ENCODE measurements around the gene ATP10B.

ATP10B gene

DNA sequence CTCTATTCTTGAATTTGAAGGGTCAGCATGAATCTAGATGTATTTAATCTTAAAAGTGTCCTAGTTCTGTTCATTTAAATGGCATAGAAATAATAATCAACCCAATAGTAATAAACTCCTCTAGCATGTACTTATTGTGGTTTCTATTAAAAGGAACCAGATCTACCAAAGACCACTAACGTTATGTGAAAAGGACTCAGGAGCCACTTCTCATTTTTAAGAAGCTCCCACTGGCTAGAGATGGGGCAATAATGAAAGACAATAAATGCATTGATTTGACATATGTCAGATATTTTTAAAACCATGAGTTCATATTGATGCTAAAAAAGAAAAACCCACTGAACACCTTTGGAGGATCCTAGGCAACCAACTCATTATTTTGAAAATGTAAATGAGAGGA, 191.9 kb downstream of the ATP10B start:
- no peaks in the 10 kb centered on the region for H3K27me3 ChIP-seq (ENCODE audit: insufficient read depth, insufficient read length)
- no peak overlapping the region for H3K9ac ChIP-seq (ENCODE audit: insufficient read length, low read depth)
- TF ChIP-seq YY1 (IDR thresholded peaks at IDR 0.05; ENCODE audit: insufficient read depth, insufficient read length) (no peak), SUZ12 (IDR thresholded peaks at IDR 0.05; ENCODE audit: extremely low read depth, insufficient read depth, insufficient read length) (no peak), ZNF274 (IDR thresholded peaks at IDR 0.05; ENCODE audit: low read depth, low read length) (no peak)
- no peak overlapping the region for H3K4me3 ChIP-seq (ENCODE audit: insufficient read length, low read depth)
- H3K4me1 ChIP-seq (ENCODE audit: insufficient read depth, insufficient read length): no peaks in the 10 kb centered on the region
- H3K9me3 ChIP-seq (ENCODE audit: insufficient read depth, low read length): no peaks in the 10 kb centered on the region
- DNase-seq (ENCODE audit: low read depth, low spot score): no peak
- no peaks in the 10 kb centered on the region for H3K36me3 ChIP-seq (ENCODE audit: insufficient read depth, insufficient read length, low read length)

DNA sequence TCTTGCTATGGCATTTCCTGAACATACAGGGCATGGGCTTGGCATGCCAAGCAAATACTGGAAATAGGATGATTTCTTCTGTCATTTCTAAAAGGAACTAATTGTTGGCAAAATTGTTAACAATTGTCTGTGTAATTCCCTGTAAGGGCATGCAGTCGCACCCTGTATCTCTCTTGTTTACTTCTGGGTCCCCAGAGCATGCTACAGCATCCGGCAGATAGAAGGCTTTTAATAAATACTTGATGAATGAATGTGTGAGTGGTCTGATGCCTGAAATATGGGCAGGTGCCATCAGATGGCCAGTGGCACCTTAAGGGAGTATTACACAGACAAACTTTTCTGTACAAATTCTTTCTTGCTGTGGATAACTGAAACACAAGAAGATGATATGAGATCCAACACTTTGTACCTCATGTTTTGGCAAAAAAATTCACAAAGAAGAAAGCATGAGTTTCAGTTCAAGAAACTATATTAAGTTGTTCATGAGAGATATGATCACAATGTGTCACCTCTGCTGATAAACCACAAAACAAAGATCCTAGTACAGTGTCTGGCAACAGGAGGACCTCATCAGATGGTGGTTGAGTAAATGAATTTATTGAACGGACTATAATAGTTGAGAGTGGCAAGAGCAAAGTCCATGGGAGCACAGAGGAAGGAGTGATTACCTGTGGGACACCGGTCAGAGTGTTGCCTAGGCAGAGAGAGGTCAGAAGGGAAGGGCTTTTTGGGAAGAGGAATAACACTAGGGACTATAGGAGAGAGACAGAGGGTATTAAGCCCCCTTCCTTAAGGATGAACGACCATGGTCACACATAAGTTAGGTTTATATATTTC, 194.2 kb downstream of the ATP10B start:
- Histone ChIP-seq H3K27me3 (ENCODE audit: insufficient read depth, insufficient read length) (no peaks in the 10 kb centered on the region), H3K9ac (ENCODE audit: insufficient read length, low read depth) (no peak overlapping the region), H3K36me3 (ENCODE audit: insufficient read depth, insufficient read length, low read length) (no peaks in the 10 kb centered on the region), H3K4me3 (ENCODE audit: insufficient read length, low read depth) (no peak overlapping the region), H3K4me1 (ENCODE audit: insufficient read depth, insufficient read length) (no peaks in the 10 kb centered on the region), H3K9me3 (ENCODE audit: insufficient read depth, low read length) (no peaks in the 10 kb centered on the region)
- DNase-seq (ENCODE audit: low read depth, low spot score): no peak
- TF ChIP-seq ZNF274 (IDR thresholded peaks at IDR 0.05; ENCODE audit: low read depth, low read length): no peak
- no peak for TF ChIP-seq YY1 (IDR thresholded peaks at IDR 0.05; ENCODE audit: insufficient read depth, insufficient read length)
- TF ChIP-seq SUZ12 (IDR thresholded peaks at IDR 0.05; ENCODE audit: extremely low read depth, insufficient read depth, insufficient read length): no peak

DNA sequence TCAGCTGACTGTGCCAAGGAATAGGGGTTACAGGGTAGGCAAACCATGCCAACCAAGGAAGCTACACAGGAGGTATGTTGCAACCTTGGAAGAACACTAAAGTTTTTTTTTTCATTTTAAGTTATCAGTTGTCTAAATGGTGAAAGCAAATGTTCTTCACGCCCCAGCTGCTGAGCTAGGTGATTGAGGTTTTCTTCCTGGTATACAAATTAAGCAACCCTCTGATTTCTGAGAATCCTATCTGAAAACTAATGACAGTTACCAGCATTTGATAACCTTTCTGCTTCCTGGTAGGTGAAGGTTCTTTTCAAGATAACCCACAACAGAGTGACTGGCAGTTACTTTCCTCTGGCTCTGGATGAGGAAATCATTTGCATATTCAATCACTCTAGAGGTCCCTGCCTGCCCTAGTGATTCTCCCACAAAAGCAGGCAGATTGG, 194.9 kb downstream of the ATP10B start:
- DNase-seq (ENCODE audit: low read depth, low spot score): peak; percentile 15
- TF ChIP-seq ZNF274 (IDR thresholded peaks at IDR 0.05; ENCODE audit: low read depth, low read length) (no peak), SUZ12 (IDR thresholded peaks at IDR 0.05; ENCODE audit: extremely low read depth, insufficient read depth, insufficient read length) (no peak), YY1 (IDR thresholded peaks at IDR 0.05; ENCODE audit: insufficient read depth, insufficient read length) (no peak)
- Histone ChIP-seq H3K27me3 (ENCODE audit: insufficient read depth, insufficient read length) (no peaks in the 10 kb centered on the region), H3K9me3 (ENCODE audit: insufficient read depth, low read length) (no peaks in the 10 kb centered on the region), H3K9ac (ENCODE audit: insufficient read length, low read depth) (no peak overlapping the region), H3K4me1 (ENCODE audit: insufficient read depth, insufficient read length) (no peaks in the 10 kb centered on the region), H3K36me3 (ENCODE audit: insufficient read depth, insufficient read length, low read length) (no peaks in the 10 kb centered on the region), H3K4me3 (ENCODE audit: insufficient read length, low read depth) (no peak overlapping the region)

DNA sequence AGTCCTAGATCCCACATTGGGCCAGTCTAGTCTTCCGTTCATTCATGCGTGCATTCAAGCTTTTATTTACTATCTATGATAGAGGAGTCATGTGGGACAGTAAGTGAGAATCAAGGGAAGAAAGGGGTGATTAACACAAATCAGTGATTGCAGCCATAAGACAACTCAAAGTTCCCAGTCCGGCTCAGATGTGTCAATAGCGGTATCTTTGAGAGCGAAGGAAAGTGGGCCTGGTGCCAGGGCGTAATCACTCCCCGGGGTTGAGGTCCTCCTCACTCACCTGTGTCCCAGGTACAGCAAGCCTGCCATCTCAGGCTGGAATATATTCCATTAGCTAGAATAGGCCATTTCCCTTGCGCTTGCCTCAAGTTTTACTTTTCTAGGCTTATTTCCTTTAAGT, 196.3 kb downstream of the ATP10B start:
- no peaks in the 10 kb centered on the region for H3K9me3 ChIP-seq (ENCODE audit: insufficient read depth, low read length)
- H3K36me3 ChIP-seq (ENCODE audit: insufficient read depth, insufficient read length, low read length): no peaks in the 10 kb centered on the region
- no peak overlapping the region for H3K9ac ChIP-seq (ENCODE audit: insufficient read length, low read depth)
- H3K4me1 ChIP-seq (ENCODE audit: insufficient read depth, insufficient read length): no peaks in the 10 kb centered on the region
- DNase-seq (ENCODE audit: low read depth, low spot score): no peak
- no peak overlapping the region for H3K4me3 ChIP-seq (ENCODE audit: insufficient read length, low read depth)
- no peaks in the 10 kb centered on the region for H3K27me3 ChIP-seq (ENCODE audit: insufficient read depth, insufficient read length)
- TF ChIP-seq SUZ12 (IDR thresholded peaks at IDR 0.05; ENCODE audit: extremely low read depth, insufficient read depth, insufficient read length) (no peak), ZNF274 (IDR thresholded peaks at IDR 0.05; ENCODE audit: low read depth, low read length) (no peak), YY1 (IDR thresholded peaks at IDR 0.05; ENCODE audit: insufficient read depth, insufficient read length) (no peak)

DNA sequence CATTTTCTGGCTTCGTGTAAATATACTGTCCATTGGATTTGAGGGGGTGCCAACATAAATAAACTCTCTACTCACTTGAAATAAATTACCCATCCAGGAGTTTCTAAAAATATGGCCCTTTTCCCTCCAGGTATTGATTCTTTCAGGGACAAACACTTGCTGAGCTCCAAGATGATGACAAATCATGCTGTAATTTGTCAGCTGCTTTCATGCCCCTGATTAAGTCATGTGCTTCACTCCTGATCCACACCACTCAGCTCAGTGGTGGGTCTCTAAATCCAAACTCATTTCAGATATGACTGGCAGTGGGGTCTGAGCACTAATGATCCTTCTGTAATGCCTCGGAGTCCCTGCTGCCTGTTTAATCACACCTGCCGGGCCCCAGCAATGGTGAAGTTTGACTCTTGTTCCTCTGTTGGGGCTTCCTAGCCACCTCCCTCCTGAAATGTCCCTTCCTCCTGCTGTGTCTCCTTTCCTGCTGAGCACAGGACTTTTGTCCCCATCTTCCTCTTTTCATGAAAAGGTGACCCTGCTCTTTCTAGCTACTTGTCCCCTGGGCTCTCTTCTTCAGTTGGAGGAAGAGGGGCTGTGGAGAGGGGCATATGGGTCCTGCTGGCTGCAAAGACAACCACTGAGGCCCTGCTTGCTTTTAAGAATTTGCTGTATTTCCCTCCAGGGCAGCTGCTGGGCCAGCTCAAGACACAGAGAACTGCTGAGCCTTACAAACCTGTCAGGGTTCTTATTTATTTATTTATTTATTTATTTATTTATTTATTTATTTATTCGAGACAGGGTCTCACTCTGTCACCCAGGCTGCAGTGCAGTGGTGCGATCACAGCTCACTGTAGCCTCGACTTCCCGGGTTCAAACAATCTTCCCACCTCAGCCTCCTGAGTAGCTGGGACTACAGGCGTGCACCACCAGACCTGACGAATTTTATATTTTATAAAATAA, 200.0 kb downstream of the ATP10B start:
- Histone ChIP-seq H3K9me3 (ENCODE audit: insufficient read depth, low read length) (no peaks in the 10 kb centered on the region), H3K4me1 (ENCODE audit: insufficient read depth, insufficient read length) (no peaks in the 10 kb centered on the region), H3K36me3 (ENCODE audit: insufficient read depth, insufficient read length, low read length) (no peaks in the 10 kb centered on the region), H3K27me3 (ENCODE audit: insufficient read depth, insufficient read length) (no peaks in the 10 kb centered on the region), H3K9ac (ENCODE audit: insufficient read length, low read depth) (no peak overlapping the region), H3K4me3 (ENCODE audit: insufficient read length, low read depth) (no peak overlapping the region)
- TF ChIP-seq YY1 (IDR thresholded peaks at IDR 0.05; ENCODE audit: insufficient read depth, insufficient read length): no peak
- TF ChIP-seq ZNF274 (IDR thresholded peaks at IDR 0.05; ENCODE audit: low read depth, low read length): no peak
- no peak for TF ChIP-seq SUZ12 (IDR thresholded peaks at IDR 0.05; ENCODE audit: extremely low read depth, insufficient read depth, insufficient read length)
- DNase-seq (ENCODE audit: low read depth, low spot score): no peak

DNA sequence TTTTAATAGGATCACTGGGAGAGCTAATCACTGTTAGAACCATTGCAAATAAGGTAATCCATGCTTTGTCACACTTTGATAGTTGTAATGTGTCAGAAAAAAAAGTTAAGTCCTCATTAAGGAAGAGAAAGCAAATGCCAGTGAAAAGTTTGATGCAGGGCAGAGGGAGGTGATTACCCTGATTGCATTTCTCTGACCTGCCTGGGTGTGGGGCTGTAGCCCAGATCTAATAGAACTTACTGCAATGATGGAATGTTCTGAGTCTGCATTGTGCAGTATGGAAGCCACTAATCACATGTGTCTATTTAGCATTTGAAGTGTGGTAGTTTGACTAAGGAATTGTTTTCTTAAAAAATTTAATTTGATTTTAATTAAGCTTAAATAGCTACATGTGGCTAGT, 202.7 kb downstream of the ATP10B start:
- no peaks in the 10 kb centered on the region for H3K4me1 ChIP-seq (ENCODE audit: insufficient read depth, insufficient read length)
- no peak for TF ChIP-seq YY1 (IDR thresholded peaks at IDR 0.05; ENCODE audit: insufficient read depth, insufficient read length)
- TF ChIP-seq SUZ12 (IDR thresholded peaks at IDR 0.05; ENCODE audit: extremely low read depth, insufficient read depth, insufficient read length): no peak
- no peak for TF ChIP-seq ZNF274 (IDR thresholded peaks at IDR 0.05; ENCODE audit: low read depth, low read length)
- H3K4me3 ChIP-seq (ENCODE audit: insufficient read length, low read depth): no peak overlapping the region
- no peaks in the 10 kb centered on the region for H3K36me3 ChIP-seq (ENCODE audit: insufficient read depth, insufficient read length, low read length)
- peak; percentile 2 for DNase-seq (ENCODE audit: low read depth, low spot score)
- no peaks in the 10 kb centered on the region for H3K27me3 ChIP-seq (ENCODE audit: insufficient read depth, insufficient read length)
- no peak overlapping the region for H3K9ac ChIP-seq (ENCODE audit: insufficient read length, low read depth)
- H3K9me3 ChIP-seq (ENCODE audit: insufficient read depth, low read length): no peaks in the 10 kb centered on the region

DNA sequence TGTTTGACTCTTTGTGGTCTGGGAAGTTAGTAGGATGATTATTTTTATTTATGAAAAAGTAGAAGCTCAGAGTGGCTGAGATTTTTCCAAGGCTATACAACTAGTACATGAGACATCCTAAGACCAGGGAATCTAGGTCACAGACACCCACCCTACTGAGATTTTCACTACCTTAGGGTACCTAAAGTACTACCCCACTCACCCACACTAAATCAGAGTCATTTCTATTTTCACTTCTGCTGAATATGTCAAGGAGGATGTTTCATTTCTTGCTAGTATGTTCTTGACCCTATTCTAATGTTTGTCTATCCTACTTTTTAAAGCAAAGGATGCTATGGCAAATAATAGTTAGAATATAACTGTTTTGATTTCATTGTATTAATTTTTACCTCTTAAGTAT, 206.0 kb downstream of the ATP10B start:
- Histone ChIP-seq H3K9ac (ENCODE audit: insufficient read length, low read depth) (no peak overlapping the region), H3K27me3 (ENCODE audit: insufficient read depth, insufficient read length) (no peaks in the 10 kb centered on the region), H3K4me1 (ENCODE audit: insufficient read depth, insufficient read length) (no peaks in the 10 kb centered on the region), H3K36me3 (ENCODE audit: insufficient read depth, insufficient read length, low read length) (no peaks in the 10 kb centered on the region), H3K9me3 (ENCODE audit: insufficient read depth, low read length) (no peaks in the 10 kb centered on the region), H3K4me3 (ENCODE audit: insufficient read length, low read depth) (no peak overlapping the region)
- TF ChIP-seq SUZ12 (IDR thresholded peaks at IDR 0.05; ENCODE audit: extremely low read depth, insufficient read depth, insufficient read length): no peak
- no peak for TF ChIP-seq YY1 (IDR thresholded peaks at IDR 0.05; ENCODE audit: insufficient read depth, insufficient read length)
- no peak for TF ChIP-seq ZNF274 (IDR thresholded peaks at IDR 0.05; ENCODE audit: low read depth, low read length)
- DNase-seq (ENCODE audit: low read depth, low spot score): no peak
